GM21786 (cell line): ENCODE results near the gene MAP10.

ENCODE experiments used
- ATAC-seq: cut with Tn5 transposase; IDR thresholded peaks from one replicate; pipeline ENCODE4 v1.9.1; 2021; ENCODE audit not compliant: unreplicated experiment

Gene MAP10

GRCh38 chr1:232853994-232854797 is 49.0 kb downstream of the MAP10 start:
- no peak for ATAC-seq

- ATAC-seq: no peak
Observed at GRCh38 chr1:232854798-232855159, 49.6 kb downstream of the MAP10 start.

GRCh38 chr1:232856541-232856940 is 51.3 kb downstream of the MAP10 start:
- ATAC-seq: no peak
